ENCODE results near the gene ATP6V1B1. TPM values are rescaled to one million over a fixed set of nuclear protein-coding genes. Genes with fewer than 3 reads are reported as not detected.

The ATP6V1B1 gene
- total and polyA plus RNA-seq, 2 of the 13 experiments (the other 11 are each of a cell fraction or from before 2014, with no cell fraction given): 0.58 to 1.6 TPM

DNA sequence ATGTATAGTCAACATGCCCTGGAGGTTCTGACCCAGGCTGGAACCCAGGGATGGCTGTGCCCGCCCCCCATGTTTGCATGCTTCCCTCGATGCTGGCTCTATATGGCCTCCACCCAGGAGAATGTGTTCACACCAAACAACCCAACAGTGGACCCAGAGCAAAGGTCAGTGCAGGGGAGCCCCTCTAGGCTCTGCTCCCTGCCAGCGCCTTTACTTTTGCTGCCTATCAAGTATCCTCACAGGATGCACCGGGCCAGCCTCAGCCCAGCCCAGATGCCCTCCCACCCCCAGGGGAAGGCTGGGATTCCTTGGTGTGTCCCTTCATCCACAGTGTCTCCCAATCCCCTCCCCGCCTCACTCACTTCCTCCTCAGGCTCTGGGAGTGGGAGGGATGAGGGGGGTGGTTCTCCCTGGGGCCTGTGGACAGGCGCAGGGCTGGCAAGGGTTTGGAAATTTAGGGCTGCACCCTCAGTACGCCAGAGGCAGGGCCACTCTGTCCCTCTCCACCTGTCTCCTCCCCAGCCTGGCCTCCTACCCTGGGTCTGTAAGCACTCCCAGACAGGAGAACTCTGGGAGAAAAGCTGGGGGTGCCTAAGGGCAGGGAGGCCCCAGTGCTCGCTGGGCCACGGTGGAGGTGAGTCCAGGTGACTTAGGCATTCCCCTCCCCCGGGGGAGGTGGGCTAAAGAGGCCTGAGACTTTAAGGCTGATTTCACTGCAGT is 2.3 kb downstream of the ATP6V1B1 start (continued):
- TF ChIP-seq LCORL (IDR thresholded peaks at IDR 0.05) (no peak), LCORL (CRISPR knock-in tag; IDR thresholded peaks at IDR 0.05) (peak; percentile 74; the same call in 1 of the 2 replicates), ZNF282 (IDR thresholded peaks at IDR 0.05; ENCODE audit: partially characterized antibody) (no peak), SP5 (CRISPR knock-in tag; IDR thresholded peaks at IDR 0.05; ENCODE audit: borderline replicate concordance, low read depth) (0 out of 2 replicates have a peak, but pooled peaks have one; percentile 25), ZNF124 (CRISPR knock-in tag; IDR thresholded peaks at IDR 0.05) (0 out of 2 replicates have a peak, but pooled peaks have one; percentile 27), MEIS1 (CRISPR knock-in tag; IDR thresholded peaks at IDR 0.05; ENCODE audit: borderline replicate concordance) (no peak), ZNF619 (CRISPR knock-in tag; IDR thresholded peaks at IDR 0.05) (no peak), ZNF496 (CRISPR knock-in tag; IDR thresholded peaks at IDR 0.05; ENCODE audit: insufficient replicate concordance) (no peak), GLI4 (CRISPR knock-in tag; IDR thresholded peaks at IDR 0.05; ENCODE audit: borderline replicate concordance) (no peak), NR1H2 (CRISPR knock-in tag; IDR thresholded peaks at IDR 0.05; ENCODE audit: borderline replicate concordance, low read depth) (no peak), NFE2L1 (CRISPR knock-in tag; IDR thresholded peaks at IDR 0.05; ENCODE audit: borderline replicate concordance) (no peak; the same call in 1 of the 2 replicates), BORCS8-MEF2B (CRISPR knock-in tag; IDR thresholded peaks at IDR 0.05) (no peak), YY1 (IDR thresholded peaks at IDR 0.05; ENCODE audit: insufficient read depth, insufficient replicate concordance, low read depth, low read length) (no peak), NR2F6 (IDR thresholded peaks at IDR 0.05) (no peak), NR2F6 (CRISPR knock-in tag; IDR thresholded peaks at IDR 0.05) (peak; percentile 24; the same call in 1 of the 2 replicates), SIN3A (IDR thresholded peaks at IDR 0.05; ENCODE audit: borderline replicate concordance, low read depth, low read length) (no peak), KAT2B (IDR thresholded peaks at IDR 0.05; ENCODE audit: borderline replicate concordance, low read depth, low read length) (no peak), SRF (IDR thresholded peaks at IDR 0.05; ENCODE audit: low read depth, low read length) (no peak), ARID2 (CRISPR knock-in tag; IDR thresholded peaks at IDR 0.05; ENCODE audit: borderline replicate concordance) (no peak), NFIC (IDR thresholded peaks at IDR 0.05; ENCODE audit: low read length) (no peak), ZNF552 (CRISPR knock-in tag; IDR thresholded peaks at IDR 0.05; ENCODE audit: borderline replicate concordance) (no peak), ZNF3 (CRISPR knock-in tag; IDR thresholded peaks at IDR 0.05) (no peak), U2AF2 (IDR thresholded peaks at IDR 0.05; ENCODE audit: low read depth, low read length) (no peak), PLRG1 (conservative IDR thresholded peaks at IDR 0.05) (no peak), ZNF317 (CRISPR knock-in tag; IDR thresholded peaks at IDR 0.05) (no peak)
- TF ChIP-seq, protein P1, sequence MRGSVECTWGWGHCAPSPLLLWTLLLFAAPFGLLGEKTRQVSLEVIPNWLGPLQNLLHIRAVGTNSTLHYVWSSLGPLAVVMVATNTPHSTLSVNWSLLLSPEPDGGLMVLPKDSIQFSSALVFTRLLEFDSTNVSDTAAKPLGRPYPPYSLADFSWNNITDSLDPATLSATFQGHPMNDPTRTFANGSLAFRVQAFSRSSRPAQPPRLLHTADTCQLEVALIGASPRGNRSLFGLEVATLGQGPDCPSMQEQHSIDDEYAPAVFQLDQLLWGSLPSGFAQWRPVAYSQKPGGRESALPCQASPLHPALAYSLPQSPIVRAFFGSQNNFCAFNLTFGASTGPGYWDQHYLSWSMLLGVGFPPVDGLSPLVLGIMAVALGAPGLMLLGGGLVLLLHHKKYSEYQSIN (CRISPR knock-in tag; IDR thresholded peaks at IDR 0.05; ENCODE audit: borderline replicate concordance): no peak
- TF ChIP-seq, protein P2, sequence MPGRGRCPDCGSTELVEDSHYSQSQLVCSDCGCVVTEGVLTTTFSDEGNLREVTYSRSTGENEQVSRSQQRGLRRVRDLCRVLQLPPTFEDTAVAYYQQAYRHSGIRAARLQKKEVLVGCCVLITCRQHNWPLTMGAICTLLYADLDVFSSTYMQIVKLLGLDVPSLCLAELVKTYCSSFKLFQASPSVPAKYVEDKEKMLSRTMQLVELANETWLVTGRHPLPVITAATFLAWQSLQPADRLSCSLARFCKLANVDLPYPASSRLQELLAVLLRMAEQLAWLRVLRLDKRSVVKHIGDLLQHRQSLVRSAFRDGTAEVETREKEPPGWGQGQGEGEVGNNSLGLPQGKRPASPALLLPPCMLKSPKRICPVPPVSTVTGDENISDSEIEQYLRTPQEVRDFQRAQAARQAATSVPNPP (CRISPR knock-in tag; IDR thresholded peaks at IDR 0.05): no peak
- TF ChIP-seq, protein P3, sequence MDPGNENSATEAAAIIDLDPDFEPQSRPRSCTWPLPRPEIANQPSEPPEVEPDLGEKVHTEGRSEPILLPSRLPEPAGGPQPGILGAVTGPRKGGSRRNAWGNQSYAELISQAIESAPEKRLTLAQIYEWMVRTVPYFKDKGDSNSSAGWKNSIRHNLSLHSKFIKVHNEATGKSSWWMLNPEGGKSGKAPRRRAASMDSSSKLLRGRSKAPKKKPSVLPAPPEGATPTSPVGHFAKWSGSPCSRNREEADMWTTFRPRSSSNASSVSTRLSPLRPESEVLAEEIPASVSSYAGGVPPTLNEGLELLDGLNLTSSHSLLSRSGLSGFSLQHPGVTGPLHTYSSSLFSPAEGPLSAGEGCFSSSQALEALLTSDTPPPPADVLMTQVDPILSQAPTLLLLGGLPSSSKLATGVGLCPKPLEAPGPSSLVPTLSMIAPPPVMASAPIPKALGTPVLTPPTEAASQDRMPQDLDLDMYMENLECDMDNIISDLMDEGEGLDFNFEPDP (CRISPR knock-in tag; conservative IDR thresholded peaks at IDR 0.05): 0 out of 2 replicates have a peak, but pooled peaks have one; percentile 72

Measured in HepG2 (cell line).